Spleen (tissue), 11 donors: ENCODE data around the gene SGTA. TPM values are rescaled to one million over a fixed set of nuclear protein-coding genes. Genes with fewer than 3 reads are reported as not detected.

Experiments used
- DNase-seq: peaks from one replicate; pipeline ENCODE4 v3.0.0-alpha.2; 2020
- H3K27ac ChIP-seq, 8 donors: fragments of 200-600 bp; sonication (generic) in 7 of 8; 1 replicate in 4 of 8; 2 replicates in 4 of 8; pipeline versions ENCODE4 v1.5.0 to v1.8.0; 2016 to 2021; ENCODE audit warnings: inconsistent platforms in 4 of 8, mild to moderate bottlenecking in 4 of 8, moderate library complexity in 1 of 8
- H3K27me3 ChIP-seq, 7 donors: fragments of 200-600 bp; sonication (generic) in 6 of 7; replicated peaks in 1 of 7; 1 replicate in 4 of 7; 2 replicates in 3 of 7; pipeline versions ENCODE4 v1.5.0 to v1.8.0; 2016 to 2021; ENCODE audit warnings: inconsistent platforms in 3 of 7, mild to moderate bottlenecking in 1 of 7
- H3K36me3 ChIP-seq, 6 donors: fragments of 200-600 bp; sonication (generic) in 5 of 6; 1 replicate in 4 of 6; 2 replicates in 2 of 6; pipeline versions ENCODE4 v1.5.0 to v1.8.0; 2016 to 2021; ENCODE audit warnings: inconsistent platforms in 2 of 6
- H3K4me1 ChIP-seq, 6 donors: fragments of 200-600 bp; sonication (generic) in 5 of 6; 1 replicate in 3 of 6; 2 replicates in 3 of 6; pipeline versions ENCODE4 v1.5.0 to v1.8.0; 2016 to 2021; ENCODE audit warnings: inconsistent platforms in 3 of 6
- H3K4me3 ChIP-seq, 8 donors: fragments of 200-600 bp; sonication (generic) in 7 of 8; 1 replicate in 4 of 8; 2 replicates in 4 of 8; pipeline versions ENCODE4 v1.5.0 to v1.8.0; 2016 to 2021; ENCODE audit warnings: inconsistent platforms in 4 of 8, mild to moderate bottlenecking in 4 of 8, moderate library complexity in 2 of 8
- H3K9me3 ChIP-seq, 8 donors: fragments of 200-600 bp; sonication (generic) in 7 of 8; 1 replicate in 4 of 8; 2 replicates in 4 of 8; pipeline versions ENCODE4 v1.5.0 to v1.8.0; 2016 to 2021; ENCODE audit warnings: inconsistent platforms in 4 of 8
- POLR2A ChIP-seq, 3 donors: fragments of 450-650 bp; IDR thresholded peaks; one replicate each; pipeline ENCODE4 v1.5.1; 2017; ENCODE audit warnings: antibody characterized with exemption in 3 of 3, mild to moderate bottlenecking in 1 of 3
- POLR2AphosphoS5 ChIP-seq, 3 donors: sonication (generic); formaldehyde crosslinking; IDR thresholded peaks; one replicate each; pipeline ENCODE4 v1.5.1; 2017; ENCODE audit warnings: antibody characterized with exemption in 3 of 3
- WGBS, 5 donors: extraction: QIAGEN DNeasy Blood & Tissue Kit in 3 of 5; methylation state at CpG; one replicate each; pipeline versions ENCODE4 v1.1.5 to v1.1.7; 2013 to 2018; 5-methylcytosine and 5-hydroxymethylcytosine counted together
- intact Hi-C: fragments of 100-400 bp; cut with DNase I; formaldehyde crosslinking; loops from one replicate; pipeline ENCODE4 v1.15.0; 2023; ENCODE audit warnings: low total_unique reads
- polyA plus RNA-seq, 3 donors: library from polyadenylated mRNA; stranded (reverse); fragments of 200-250 nt; gene quantifications; one replicate each; pipeline ENCODE4 v1.2.1, GENCODE V29; 2013
- total RNA-seq, 7 donors: library from RNA; depleted of rRNA in 3 of 7; stranded (reverse); fragments of >200 nt in 3 of 7; fragmentation: NEBNext Ultra II Directional in 4 of 7; extraction: Animal tissue kit (Norgen Biotek cat#: 25700) in 4 of 7; gene quantifications; one replicate each; pipeline versions ENCODE4 v1.1.0 to v1.2.1, GENCODE V29; 2016 to 2021
- TF ChIP-seq, protein P1 (sequence below), 11 experiments: fragments of 200-600 bp in 7 of 11; fragments of 450-650 bp in 4 of 11; sonication (generic) in 4 of 11; IDR thresholded peaks in 8 of 11; conservative IDR thresholded peaks in 3 of 11; 1 replicate in 7 of 11; 2 replicates in 4 of 11; pipeline versions ENCODE4 v1.4.0 to v1.8.0; 2016 to 2021; ENCODE audit warnings: antibody characterized with exemption in 11 of 11, inconsistent platforms in 4 of 11, mild to moderate bottlenecking in 1 of 11
- donor health status: healthy with polysubstance abuse.
- donor health status: DM: no; HTN: no; CAD: no; lungs with moderate emphysema.
- donor health status: DM: no; HTN: no; CAD: no.
- donor health status: Bipolar disorder and iron deficiency.
- donor health status: healthy.
- donor health status: DM: no; HTN: no; CAD: no.
- donor health status: DM: yes; HTN: yes; CAD: no.

The SGTA gene
- total and polyA plus RNA-seq, 10 donors = 36.5 to 63.0 (median 45.2) TPM

DNA sequence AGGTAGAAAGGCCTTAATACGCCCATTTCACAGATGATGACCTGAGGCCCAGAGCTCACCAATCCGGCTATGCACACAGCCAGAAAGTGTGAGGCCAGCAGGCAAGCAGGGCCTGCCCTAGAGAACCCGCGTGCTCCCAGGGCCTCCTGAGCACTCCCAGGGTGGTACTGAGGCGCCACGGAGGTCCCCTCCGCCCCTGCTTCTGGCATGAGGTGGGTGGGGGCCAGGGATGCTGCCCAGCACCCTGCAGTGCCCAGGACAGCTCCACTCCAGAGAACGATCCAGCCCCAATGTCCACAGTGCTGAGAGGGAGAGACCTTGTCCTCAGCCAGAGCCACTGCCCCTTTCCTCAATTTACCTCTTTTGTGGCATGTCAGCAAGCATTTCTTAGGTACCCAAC lies 13.9 kb downstream of the SGTA start:
- Histone ChIP-seq H3K4me1 (peaks cover 9 to 47% (median 35%) of the 10 kb centered on the region in 6 donors), H3K36me3 (peaks cover 0 to 74% (median 45%) of the 10 kb centered on the region in 6 donors), H3K27me3 (no peaks in the 10 kb centered on the region), H3K4me3 (no peak overlapping the region), H3K9me3 (no peaks in the 10 kb centered on the region), H3K27ac (peak overlapping the region in 5 of 8 donors; percentile 44 to 82 (median 71))
- intact Hi-C loops = no loop called here
- DNase-seq = no peak
- WGBS, 5 donors = 91 to 96% (median 94%) methylated on average over 3 to 8 of the region's 8 CpGs; no CpG with 5 or more reads in 1 of the 5 donors
- TF ChIP-seq POLR2AphosphoS5 (IDR thresholded peaks at IDR 0.05) (no peak), POLR2A (IDR thresholded peaks at IDR 0.05) (no peak)
- TF ChIP-seq, protein P1, sequence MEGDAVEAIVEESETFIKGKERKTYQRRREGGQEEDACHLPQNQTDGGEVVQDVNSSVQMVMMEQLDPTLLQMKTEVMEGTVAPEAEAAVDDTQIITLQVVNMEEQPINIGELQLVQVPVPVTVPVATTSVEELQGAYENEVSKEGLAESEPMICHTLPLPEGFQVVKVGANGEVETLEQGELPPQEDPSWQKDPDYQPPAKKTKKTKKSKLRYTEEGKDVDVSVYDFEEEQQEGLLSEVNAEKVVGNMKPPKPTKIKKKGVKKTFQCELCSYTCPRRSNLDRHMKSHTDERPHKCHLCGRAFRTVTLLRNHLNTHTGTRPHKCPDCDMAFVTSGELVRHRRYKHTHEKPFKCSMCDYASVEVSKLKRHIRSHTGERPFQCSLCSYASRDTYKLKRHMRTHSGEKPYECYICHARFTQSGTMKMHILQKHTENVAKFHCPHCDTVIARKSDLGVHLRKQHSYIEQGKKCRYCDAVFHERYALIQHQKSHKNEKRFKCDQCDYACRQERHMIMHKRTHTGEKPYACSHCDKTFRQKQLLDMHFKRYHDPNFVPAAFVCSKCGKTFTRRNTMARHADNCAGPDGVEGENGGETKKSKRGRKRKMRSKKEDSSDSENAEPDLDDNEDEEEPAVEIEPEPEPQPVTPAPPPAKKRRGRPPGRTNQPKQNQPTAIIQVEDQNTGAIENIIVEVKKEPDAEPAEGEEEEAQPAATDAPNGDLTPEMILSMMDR (IDR thresholded peaks at IDR 0.05 in 8 of 11, conservative IDR thresholded peaks at IDR 0.05 in 3 of 11) = no peak

DNA sequence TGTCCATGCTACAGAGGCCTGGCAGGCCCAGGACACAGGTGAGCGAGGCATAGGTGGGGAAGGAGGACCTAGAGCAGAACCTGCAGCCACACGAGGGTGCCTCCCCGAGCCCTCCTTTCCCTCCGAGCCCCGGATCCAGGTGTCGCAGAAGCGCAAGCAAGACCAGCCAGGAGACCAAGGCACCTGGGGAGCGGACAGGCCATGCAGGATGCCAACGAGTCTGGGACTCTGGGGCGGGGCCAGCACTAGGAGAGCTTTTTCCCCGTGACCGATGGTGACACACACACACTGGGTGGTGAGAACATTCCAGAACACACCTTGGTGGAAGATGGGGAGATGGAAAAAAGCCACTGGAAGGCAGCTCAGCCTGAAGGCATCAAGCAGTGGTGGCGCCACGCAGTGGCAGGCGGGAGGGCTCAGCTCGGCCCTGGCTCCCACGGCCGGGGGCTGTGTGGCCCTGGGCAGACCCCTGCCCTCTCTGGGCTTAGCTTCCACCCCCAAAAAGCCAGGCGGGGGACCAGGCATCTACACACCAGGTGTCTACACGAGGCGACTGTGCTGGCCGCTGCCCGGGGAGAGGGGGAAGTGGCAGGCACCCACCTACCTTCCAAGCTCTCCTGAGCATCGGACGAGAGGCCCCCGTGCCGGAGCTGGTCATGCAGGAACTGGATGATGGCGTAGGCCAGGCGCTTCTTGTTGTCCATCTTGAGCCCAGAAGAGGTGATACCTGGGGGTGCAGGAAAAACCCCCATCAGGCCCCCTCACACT lies 14.5 kb downstream of the SGTA start:
- Histone ChIP-seq H3K4me3 (no peak overlapping the region), H3K27ac (no peak overlapping the region), H3K27me3 (no peaks in the 10 kb centered on the region), H3K4me1 (peaks cover 4 to 42% (median 31%) of the 10 kb centered on the region in 6 donors), H3K36me3 (peaks cover 0 to 81% (median 50%) of the 10 kb centered on the region in 6 donors), H3K9me3 (no peaks in the 10 kb centered on the region)
- peak; percentile 62 for DNase-seq
- 92 to 95% (median 95%) methylated on average over 18 to 29 of the region's 29 CpGs for WGBS, 5 donors
- intact Hi-C loops = no loop called here
- TF ChIP-seq POLR2AphosphoS5 (IDR thresholded peaks at IDR 0.05) (no peak), POLR2A (IDR thresholded peaks at IDR 0.05) (no peak)
- TF ChIP-seq, protein P1 (IDR thresholded peaks at IDR 0.05 in 8 of 11, conservative IDR thresholded peaks at IDR 0.05 in 3 of 11) = no peak

DNA sequence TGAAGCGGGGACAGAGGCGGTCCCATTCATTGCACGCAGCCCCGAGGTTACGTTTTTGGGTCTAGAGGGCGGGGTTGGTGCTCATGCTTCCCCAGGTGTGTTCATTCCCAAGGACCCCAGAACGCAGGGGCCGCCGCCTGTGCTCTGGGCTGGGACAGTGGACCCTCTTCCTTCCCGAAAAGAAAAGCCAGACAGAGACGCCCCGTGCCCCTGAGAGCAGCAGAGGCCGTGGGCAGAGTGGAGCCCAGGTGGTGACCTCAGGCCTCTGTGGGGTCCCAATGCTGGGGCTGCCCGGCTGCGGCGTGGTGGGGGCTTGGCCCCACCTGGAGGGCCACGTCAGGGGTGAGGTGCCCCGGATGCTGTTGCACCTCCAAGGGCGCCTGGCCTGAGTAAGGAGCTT lies 15.4 kb downstream of the SGTA start:
- intact Hi-C loops = no loop called here
- Histone ChIP-seq H3K27me3 (no peaks in the 10 kb centered on the region), H3K9me3 (no peaks in the 10 kb centered on the region), H3K4me3 (no peak overlapping the region), H3K4me1 (peaks cover 4 to 51% (median 32%) of the 10 kb centered on the region in 6 donors), H3K27ac (no peak overlapping the region), H3K36me3 (peaks cover 0 to 89% (median 58%) of the 10 kb centered on the region in 6 donors)
- peak; percentile 53 for DNase-seq
- TF ChIP-seq POLR2A (IDR thresholded peaks at IDR 0.05) (no peak), POLR2AphosphoS5 (IDR thresholded peaks at IDR 0.05) (no peak)
- TF ChIP-seq, protein P1 (IDR thresholded peaks at IDR 0.05 in 8 of 11, conservative IDR thresholded peaks at IDR 0.05 in 3 of 11) = no peak
- 92 to 97% (median 96%) methylated on average over 18 to 19 of the region's 19 CpGs for whole genome bisulfite sequencing, 5 donors

DNA sequence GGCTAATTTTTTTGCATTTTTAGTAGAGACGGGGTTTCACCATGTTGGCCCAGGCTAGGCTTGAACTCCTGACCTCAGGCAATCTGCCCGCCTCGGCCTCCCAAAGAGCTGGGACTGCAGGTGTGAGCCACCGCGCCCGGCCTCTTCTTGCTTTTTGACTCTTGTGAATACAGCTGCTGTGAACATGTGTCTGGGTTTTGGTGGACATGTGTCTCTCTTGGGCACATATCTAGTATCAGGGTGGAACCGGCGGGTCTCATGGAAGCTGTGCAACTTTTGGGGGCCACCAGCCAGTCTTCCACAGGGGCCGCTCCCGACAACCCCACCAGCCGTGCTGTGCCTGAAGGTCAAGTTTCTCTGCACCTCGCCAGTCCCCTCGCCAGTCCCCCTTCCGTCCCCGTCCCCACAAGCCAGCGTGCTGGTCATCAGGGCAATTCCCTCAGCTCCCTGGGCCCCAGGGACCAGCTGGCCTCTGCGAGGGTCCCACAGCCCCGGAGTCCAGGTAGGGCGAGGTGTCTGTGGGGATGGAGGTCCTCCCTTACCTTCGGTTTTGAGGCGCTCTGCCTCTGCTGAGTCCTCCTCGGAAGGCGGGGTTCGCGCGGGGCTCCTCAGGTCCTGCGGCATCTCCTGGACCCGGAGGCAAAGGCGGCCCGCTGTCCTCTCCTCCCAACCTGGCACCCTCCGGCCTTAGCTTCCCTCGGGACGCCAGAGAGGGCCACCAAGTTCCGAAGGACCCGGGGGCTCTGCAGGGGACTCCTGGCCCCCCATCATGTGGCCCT lies 16.3 kb downstream of the SGTA start:
- H3K36me3 ChIP-seq = peaks cover 0 to 92% (median 66%) of the 10 kb centered on the region in 6 donors
- WGBS, 5 donors = 95 to 97% (median 96%) methylated on average over 30 to 35 of the region's 35 CpGs
- H3K4me1 ChIP-seq = peaks cover 4 to 50% (median 25%) of the 10 kb centered on the region in 6 donors
- peak; percentile 64 for DNase-seq
- no peaks in the 10 kb centered on the region for H3K27me3 ChIP-seq
- no peak overlapping the region for H3K4me3 ChIP-seq
- intact Hi-C loops = no loop called here
- H3K9me3 ChIP-seq = no peaks in the 10 kb centered on the region
- no peak overlapping the region for H3K27ac ChIP-seq
- TF ChIP-seq POLR2AphosphoS5 (IDR thresholded peaks at IDR 0.05) (no peak), POLR2A (IDR thresholded peaks at IDR 0.05) (no peak)
- TF ChIP-seq, protein P1 (IDR thresholded peaks at IDR 0.05 in 8 of 11, conservative IDR thresholded peaks at IDR 0.05 in 3 of 11) = no peak
